Activated T-helper 9 cell treated with anti-CD3 and anti-CD28 coated beads, Interleukin-2, amount 50 U/mL, for 16 hours (primary cell): ENCODE measurements around the gene GRIK2.

ENCODE experiments used
- DNase-seq: peaks from one replicate; pipeline ENCODE4 v3.0.0-alpha.2; 2020; ENCODE audit warnings: low read depth

The GRIK2 gene

DNA sequence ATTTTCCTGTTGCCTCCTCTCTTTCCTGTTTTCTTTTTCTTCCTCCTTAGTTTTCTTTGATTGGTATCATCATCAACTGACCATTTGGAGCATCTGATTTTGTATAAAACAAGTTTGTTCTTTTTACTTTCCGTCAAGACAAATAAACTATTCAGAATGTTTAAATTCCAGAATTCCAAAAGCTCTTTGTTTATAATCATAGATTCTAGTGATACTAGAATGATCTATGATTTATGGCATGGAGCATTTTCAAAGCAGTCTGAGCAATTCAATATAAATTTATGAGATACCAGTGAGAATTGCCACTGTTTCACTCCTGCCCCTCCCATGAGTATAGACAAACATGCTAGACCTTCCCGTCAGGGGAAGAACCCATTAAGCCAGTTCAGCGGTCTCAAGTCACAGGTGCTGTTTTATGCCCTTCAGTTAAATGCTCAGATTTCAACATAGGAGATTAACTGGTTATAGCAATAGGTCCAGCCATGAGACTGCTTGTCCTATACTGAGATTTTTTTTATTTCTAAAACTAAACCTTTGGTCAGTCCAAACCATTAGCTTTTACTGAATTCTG, 60.7 kb downstream of the GRIK2 start:
- no peak for DNase-seq

DNA sequence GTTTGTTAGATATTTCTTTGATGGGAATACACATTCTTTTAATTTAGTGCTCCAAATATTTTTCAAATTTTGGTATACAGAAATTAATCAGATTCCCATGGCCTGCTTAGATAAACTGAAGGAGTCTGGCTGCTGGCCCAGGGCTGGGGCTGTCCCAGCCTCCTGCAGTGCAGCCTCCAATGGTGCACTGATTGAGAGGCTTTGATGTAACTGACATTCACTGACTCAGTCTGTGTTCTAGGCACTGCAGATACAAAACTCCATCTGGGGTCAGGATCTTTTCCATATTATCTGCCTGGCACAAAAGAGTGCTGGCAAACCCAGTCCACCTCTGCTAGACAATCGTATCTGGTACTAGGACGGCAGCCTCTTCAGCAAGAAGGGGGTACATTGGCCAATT, 64.8 kb downstream of the GRIK2 start:
- no peak for DNase-seq

DNA sequence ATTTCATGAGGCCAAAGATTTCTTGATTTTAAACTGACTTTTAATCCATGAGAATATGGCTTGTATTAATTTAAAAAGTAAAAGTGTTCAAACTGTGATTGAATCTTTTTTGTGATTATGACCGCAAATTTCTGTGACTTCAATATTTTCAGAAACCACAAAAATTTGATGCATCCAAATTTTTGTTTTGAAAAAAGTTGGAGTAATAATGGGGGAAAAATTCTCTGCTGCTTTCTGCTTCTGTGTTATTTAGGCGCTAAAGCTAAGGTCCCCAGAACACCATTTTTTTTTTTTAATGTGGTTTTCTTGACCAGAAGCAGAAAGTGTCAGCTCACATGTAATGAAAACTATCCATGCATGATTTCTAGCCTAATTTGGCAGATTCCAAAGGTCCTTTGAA, 65.3 kb downstream of the GRIK2 start:
- no peak for DNase-seq

DNA sequence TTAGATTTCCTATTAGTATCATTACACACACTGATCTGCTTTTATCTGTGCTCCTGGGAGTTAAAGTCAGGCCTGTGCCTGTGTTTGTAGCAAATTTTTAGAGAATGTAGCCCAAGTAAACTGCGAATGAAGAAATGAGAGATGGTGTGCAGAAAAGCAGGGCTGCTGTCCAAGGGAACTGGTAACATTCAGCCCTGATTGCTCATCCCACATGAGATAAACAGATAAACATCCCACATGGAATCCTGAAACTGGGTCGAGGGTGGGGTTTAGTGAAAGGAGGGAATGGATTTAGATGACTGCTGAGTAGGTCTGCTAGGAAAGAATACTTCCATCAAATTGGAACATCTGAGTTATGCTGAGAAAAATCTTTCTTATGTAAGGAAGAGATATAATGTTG, 69.1 kb downstream of the GRIK2 start:
- DNase-seq, result no peak

DNA sequence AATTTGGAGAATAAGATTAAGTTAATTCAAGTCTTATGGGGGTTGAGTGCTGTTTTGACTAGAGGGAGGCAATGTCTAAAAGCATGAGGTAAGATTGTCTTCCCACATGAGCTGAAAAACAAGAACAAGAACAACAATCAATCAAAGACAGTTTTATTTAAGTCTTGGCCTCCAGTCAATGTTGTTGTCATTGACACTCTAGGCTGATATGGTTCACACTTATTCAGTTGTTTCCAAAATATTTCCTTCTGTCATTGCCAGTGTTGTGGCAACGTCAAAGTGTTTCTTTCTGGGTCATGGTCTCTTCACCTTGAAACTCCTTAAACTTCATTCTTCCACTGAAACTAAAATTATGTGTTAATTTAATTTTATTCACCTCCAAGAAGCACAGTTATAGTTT, 72.4 kb downstream of the GRIK2 start:
- DNase-seq, result no peak

GRCh38 chr6:101477436-101477835, 83.9 kb downstream of the GRIK2 start:
- no peak for DNase-seq

DNA sequence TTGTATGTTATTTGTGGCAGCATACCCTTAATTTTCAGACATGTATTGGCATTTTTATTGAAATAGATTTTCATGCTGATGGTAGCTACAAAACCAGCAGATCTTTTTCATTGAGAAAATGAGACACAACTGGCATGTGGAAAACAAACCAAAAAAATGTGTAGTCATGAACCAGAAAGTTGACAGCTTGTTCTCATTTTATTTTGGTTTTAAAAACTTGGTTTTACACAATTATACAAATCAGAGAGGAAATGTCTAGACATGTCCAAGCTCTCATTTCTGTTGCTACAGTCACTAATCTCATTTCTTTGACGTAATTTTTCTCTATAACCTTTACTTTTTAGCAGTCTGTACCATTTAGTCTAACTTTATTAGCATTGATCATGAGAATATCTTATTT, 85.4 kb downstream of the GRIK2 start:
- DNase-seq, result no peak

- DNase-seq, result no peak
These were observed 89.1 kb downstream of the GRIK2 start for GRCh38 chr6:101482606-101483005.

GRCh38 chr6:101484781-101485180, 91.3 kb downstream of the GRIK2 start:
- DNase-seq, result no peak

DNA sequence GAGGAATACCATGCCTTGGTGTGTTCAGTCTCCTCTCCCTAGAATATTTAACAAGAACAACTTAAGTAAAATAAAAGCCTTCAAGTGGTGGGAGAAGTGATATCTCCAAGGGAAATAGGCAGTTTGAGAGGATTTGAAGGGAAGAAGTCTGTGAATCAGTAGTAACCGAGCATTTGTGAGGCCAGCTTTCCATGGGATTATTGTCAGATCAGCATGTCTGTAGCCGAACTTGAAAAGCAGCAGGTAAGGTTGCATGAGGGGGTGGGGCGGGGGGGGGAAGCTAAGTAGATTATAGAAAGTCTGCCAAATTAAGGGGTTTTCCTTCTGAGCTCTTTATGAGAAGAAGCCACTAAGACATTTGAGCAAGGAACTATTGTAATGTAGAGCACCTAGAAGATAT, 92.6 kb downstream of the GRIK2 start:
- DNase-seq, result no peak

DNA sequence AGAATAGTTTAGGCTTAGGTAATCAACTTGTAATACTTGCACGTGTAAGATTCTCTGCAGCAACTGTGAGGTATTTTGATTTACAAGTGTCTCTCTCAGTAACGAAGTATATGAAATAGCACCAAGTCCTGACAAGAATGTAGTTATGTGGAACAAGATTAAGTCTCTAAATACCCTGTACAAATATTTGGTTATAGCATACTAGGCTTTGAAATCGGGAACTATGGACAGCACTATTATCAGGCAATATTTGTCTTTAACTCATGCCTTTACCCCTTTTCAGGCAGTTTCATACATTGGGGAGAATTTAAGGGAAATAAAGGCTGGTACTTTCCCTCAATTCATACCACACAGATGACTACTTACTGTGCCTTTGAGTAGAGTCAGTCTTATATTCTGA, 93.2 kb downstream of the GRIK2 start:
- no peak for DNase-seq

GRCh38 chr6:101489456-101489855, 95.9 kb downstream of the GRIK2 start:
- no peak for DNase-seq

GRCh38 chr6:101490857-101491256, 97.3 kb downstream of the GRIK2 start:
- DNase-seq, result no peak

- DNase-seq, result no peak
These were observed 109.3 kb downstream of the GRIK2 start for GRCh38 chr6:101502818-101503217.

DNA sequence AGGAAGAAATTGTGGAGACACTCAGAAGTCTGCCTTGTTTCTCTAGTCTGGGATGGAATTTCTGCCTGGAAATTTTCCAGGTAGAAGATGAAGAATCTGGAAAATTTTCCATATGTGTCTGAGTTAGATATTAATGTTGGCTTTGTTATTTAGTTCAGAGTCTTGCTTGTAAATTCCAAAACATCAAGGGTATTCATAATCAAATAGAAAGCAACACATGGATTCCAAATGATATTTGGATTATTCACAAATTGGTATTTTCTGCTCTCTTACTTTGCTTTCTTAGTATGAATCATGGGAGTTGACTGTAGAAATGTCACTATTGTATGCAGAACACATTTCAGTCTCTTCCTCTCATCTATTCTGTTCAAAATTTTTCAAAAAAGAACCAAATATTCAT, 116.0 kb downstream of the GRIK2 start:
- no peak for DNase-seq

DNA sequence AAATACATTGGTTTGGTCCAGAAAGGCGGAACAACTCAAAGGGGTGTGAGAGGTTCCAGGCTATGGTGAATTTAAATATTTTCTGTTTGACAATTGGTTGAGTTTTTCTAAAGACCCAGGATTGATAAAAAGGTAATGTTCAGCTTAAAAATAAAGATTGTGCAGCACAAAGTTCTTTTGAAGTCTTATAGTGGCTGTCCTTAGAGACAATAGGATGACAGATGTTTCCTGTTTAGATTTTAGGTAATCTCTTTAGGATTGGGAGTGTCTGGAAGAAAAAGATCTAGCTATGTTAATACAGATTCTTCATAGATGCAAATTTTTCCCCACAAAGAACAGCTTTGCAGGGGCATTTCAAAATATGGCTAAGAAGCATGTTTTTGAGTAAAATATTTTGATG, 119.7 kb downstream of the GRIK2 start:
- no peak for DNase-seq

- no peak for DNase-seq
These were observed 123.1 kb downstream of the GRIK2 start for GRCh38 chr6:101516578-101516977.

DNA sequence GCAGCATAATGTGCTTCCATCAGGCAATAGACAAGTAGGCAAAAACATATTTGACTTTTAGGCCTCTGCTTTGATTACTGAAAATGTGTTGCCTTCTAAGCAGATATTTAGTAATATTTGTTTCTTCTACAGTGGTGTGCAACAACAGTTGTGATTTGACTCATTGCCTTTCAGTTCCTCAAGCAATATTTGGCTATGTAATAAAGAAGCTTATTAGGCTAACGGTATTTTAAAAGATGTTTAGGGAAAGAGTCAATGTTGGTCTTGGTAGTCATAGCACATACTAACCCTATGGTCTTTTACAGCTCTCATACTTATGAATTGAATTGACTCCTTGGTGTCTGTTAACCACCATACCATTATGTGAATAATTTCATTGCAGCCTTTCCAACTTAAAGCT, 124.1 kb downstream of the GRIK2 start:
- no peak for DNase-seq

- DNase-seq, result no peak
These were observed 128.7 kb downstream of the GRIK2 start for GRCh38 chr6:101522254-101522653.

- DNase-seq, result no peak
These were observed 134.0 kb downstream of the GRIK2 start for GRCh38 chr6:101527467-101527866.

GRCh38 chr6:101528801-101529200, 135.3 kb downstream of the GRIK2 start:
- DNase-seq, result no peak

GRCh38 chr6:101531538-101531937, 138.0 kb downstream of the GRIK2 start:
- DNase-seq, result no peak

GRCh38 chr6:101534386-101534785, 140.9 kb downstream of the GRIK2 start:
- no peak for DNase-seq

- no peak for DNase-seq
These were observed 141.3 kb downstream of the GRIK2 start for GRCh38 chr6:101534821-101535220.

DNA sequence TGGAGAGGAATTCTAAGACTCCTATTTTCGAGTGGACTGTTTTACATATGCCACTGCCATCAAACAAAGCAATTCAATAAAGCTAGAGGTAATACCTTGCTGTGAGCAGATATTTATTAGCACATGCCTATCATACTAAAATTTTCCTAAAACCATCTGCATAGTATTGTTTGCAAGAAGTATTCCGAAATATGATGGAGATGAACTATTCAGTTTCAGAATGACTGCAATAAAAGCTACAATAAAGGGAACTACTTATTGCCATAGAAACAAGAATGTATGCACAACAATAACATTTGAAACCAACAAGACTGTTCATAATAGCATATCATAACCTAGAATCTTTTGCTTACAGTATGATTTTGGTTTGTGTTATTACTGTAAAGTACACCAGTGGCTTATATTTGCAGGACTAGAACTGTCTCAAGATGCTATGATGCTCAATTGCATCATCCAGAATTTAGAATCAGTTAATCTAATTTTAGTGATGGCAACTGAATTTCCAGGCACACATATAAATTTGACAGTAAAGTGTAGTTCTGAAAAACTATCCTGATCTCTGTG, 144.3 kb downstream of the GRIK2 start:
- no peak for DNase-seq
